Activated CD4-positive, alpha-beta T cell treated with anti-CD3 and anti-CD28 coated beads for 24 hours (primary cell): ENCODE measurements around the gene KIFC1.
A peak's percentile ranks its signal among the peaks of the same experiment; 100 is the strongest.

Source experiments
- DNase-seq, 2 donors: peaks; one replicate each; pipeline ENCODE4 v3.0.0-alpha.2; 2020; ENCODE audit warnings: low read depth in 2 of 2

Gene KIFC1

GRCh38 chr6:33425668-33426577 is 34.3 kb downstream of the KIFC1 start:
- peak; percentile 65 to 74 for DNase-seq

- no peak for DNase-seq
These were observed 35.2 kb downstream of the KIFC1 start for GRCh38 chr6:33426590-33427511.

- no peak for DNase-seq
These were observed 36.1 kb downstream of the KIFC1 start for GRCh38 chr6:33427585-33428223.

GRCh38 chr6:33428224-33428965 is 36.8 kb downstream of the KIFC1 start:
- no peak for DNase-seq

- no peak for DNase-seq
These were observed 37.5 kb downstream of the KIFC1 start for GRCh38 chr6:33428966-33429749.

- no peak for DNase-seq
These were observed 38.1 kb downstream of the KIFC1 start for GRCh38 chr6:33429750-33430052.

GRCh38 chr6:33430334-33430733 is 38.7 kb downstream of the KIFC1 start:
- no peak for DNase-seq

GRCh38 chr6:33430991-33431879 is 39.6 kb downstream of the KIFC1 start:
- peak; percentile 67 to 71 for DNase-seq

- no peak for DNase-seq
These were observed 40.4 kb downstream of the KIFC1 start for GRCh38 chr6:33431880-33432541.

GRCh38 chr6:33432546-33432945 is 40.9 kb downstream of the KIFC1 start:
- DNase-seq, result no peak

- DNase-seq, result no peak
These were observed 41.4 kb downstream of the KIFC1 start for GRCh38 chr6:33433001-33433543.

GRCh38 chr6:33433544-33434191 is 42.0 kb downstream of the KIFC1 start:
- DNase-seq, result no peak

- no peak for DNase-seq
These were observed 43.3 kb downstream of the KIFC1 start for GRCh38 chr6:33434961-33435360.

GRCh38 chr6:33437666-33438065 is 46.0 kb downstream of the KIFC1 start:
- no peak for DNase-seq

GRCh38 chr6:33438978-33439594 is 47.5 kb downstream of the KIFC1 start:
- no peak for DNase-seq

GRCh38 chr6:33439956-33440648 is 48.5 kb downstream of the KIFC1 start:
- no peak for DNase-seq

- DNase-seq, result no peak
These were observed 49.2 kb downstream of the KIFC1 start for GRCh38 chr6:33440649-33441309.
